Measurements from ENCODE around the gene AKNAD1.

GRCh38 chr1:108843390-108844137, 13.3 kb downstream of the AKNAD1 start:
- TF ChIP-seq CTCF (IDR thresholded peaks at IDR 0.05) (no peak), POLR2A (IDR thresholded peaks at IDR 0.05) (no peak)

Measured in tibial nerve (tissue), 3 donors.